Osteocyte (in vitro differentiated cells): ENCODE measurements around the gene MAMDC2. TPM values are rescaled to one million over a fixed set of nuclear protein-coding genes. Genes with fewer than 3 reads are reported as not detected.

Experiments used
- DNase-seq: peaks from one replicate; pipeline ENCODE4 v3.0.0; 2021; ENCODE audit warnings: mixed read lengths; ENCODE audit not compliant: unreplicated experiment; ENCODE audit errors: extremely low spot score
- H3K27ac Mint-ChIP-seq: one replicate; pipeline ENCODE4 v1.8.0; 2021; ENCODE audit warnings: mild to moderate bottlenecking, mixed read lengths; ENCODE audit not compliant: unreplicated experiment
- H3K27me3 Mint-ChIP-seq: one replicate; pipeline ENCODE4 v1.8.0; 2021; ENCODE audit warnings: mixed read lengths; ENCODE audit not compliant: unreplicated experiment
- H3K36me3 Mint-ChIP-seq: one replicate; pipeline ENCODE4 v1.8.0; 2021; ENCODE audit warnings: mixed read lengths; ENCODE audit not compliant: unreplicated experiment
- H3K4me1 Mint-ChIP-seq: one replicate; pipeline ENCODE4 v1.8.0; 2021; ENCODE audit warnings: mixed read lengths; ENCODE audit not compliant: unreplicated experiment
- H3K4me3 Mint-ChIP-seq: one replicate; pipeline ENCODE4 v1.8.0; 2021; ENCODE audit warnings: mild to moderate bottlenecking, moderate library complexity, mixed read lengths; ENCODE audit not compliant: unreplicated experiment
- H3K9me3 Mint-ChIP-seq: one replicate; pipeline ENCODE4 v1.8.0; 2021; ENCODE audit warnings: mixed read lengths; ENCODE audit not compliant: unreplicated experiment
- CTCF ChIP-seq: fragments of 200-600 bp; sonication (generic); IDR thresholded peaks from 2 replicates; pipeline ENCODE4 v1.5.0; 2021; ENCODE audit warnings: antibody characterized with exemption, mild to moderate bottlenecking, moderate library complexity
- total RNA-seq: library from RNA; stranded (reverse); gene quantifications from 2 replicates; pipeline ENCODE4 v1.2.1, GENCODE V29; 2021

Gene MAMDC2
- total RNA-seq, 1 donor from 2014 or later, result 11.3 TPM

GRCh38 chr9:70135176-70135575 is 91.5 kb downstream of the MAMDC2 start:
- H3K9me3 Mint-ChIP-seq, result no peaks in the 10 kb centered on the region
- H3K4me3 Mint-ChIP-seq, result no peak overlapping the region
- peak overlapping the region; percentile 57 for H3K27ac Mint-ChIP-seq
- no peak for DNase-seq
- peak; percentile 32 for TF ChIP-seq CTCF
- no peaks in the 10 kb centered on the region for H3K27me3 Mint-ChIP-seq
- peaks cover under 1% of the 10 kb centered on the region for H3K36me3 Mint-ChIP-seq
- peaks cover 55% of the 10 kb centered on the region for H3K4me1 Mint-ChIP-seq

DNA sequence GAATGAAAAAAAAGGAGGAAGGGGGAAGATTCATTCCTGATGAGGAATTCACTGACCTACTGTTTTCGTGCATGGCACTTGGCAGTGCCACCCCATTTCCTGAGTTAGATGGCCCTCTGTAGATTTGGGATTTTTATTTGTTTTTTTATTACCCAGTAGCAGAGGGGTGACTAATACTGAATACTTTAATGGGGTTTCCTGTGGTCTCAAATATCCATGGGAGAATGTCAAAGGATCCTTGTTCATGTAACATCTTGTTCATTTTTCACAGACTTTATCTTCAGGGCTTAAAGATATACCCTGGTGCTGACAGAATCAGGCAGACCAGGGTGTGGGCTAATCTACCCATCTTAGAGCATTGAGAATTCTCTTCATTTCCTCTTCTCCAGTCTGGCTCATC is 93.0 kb downstream of the MAMDC2 start:
- Mint-ChIP-seq H3K27me3 (no peaks in the 10 kb centered on the region), H3K36me3 (peaks cover 8% of the 10 kb centered on the region), H3K4me3 (no peak overlapping the region), H3K27ac (peak overlapping the region; percentile 70), H3K9me3 (no peaks in the 10 kb centered on the region), H3K4me1 (peaks cover 55% of the 10 kb centered on the region)
- TF ChIP-seq CTCF, result no peak
- DNase-seq, result no peak

GRCh38 chr9:70137577-70137976 is 93.9 kb downstream of the MAMDC2 start:
- Mint-ChIP-seq H3K36me3 (peaks cover 12% of the 10 kb centered on the region), H3K27me3 (no peaks in the 10 kb centered on the region), H3K27ac (peak overlapping the region; percentile 70), H3K9me3 (no peaks in the 10 kb centered on the region), H3K4me1 (peaks cover 56% of the 10 kb centered on the region), H3K4me3 (no peak overlapping the region)
- TF ChIP-seq CTCF, result no peak
- DNase-seq, result no peak

- no peak for TF ChIP-seq CTCF
- Mint-ChIP-seq H3K4me3 (no peak overlapping the region), H3K9me3 (no peaks in the 10 kb centered on the region), H3K27me3 (no peaks in the 10 kb centered on the region), H3K36me3 (peaks cover 21% of the 10 kb centered on the region), H3K27ac (no peak overlapping the region), H3K4me1 (peaks cover 16% of the 10 kb centered on the region)
- DNase-seq, result no peak
Measured at GRCh38 chr9:70142101-70142500, 98.5 kb downstream of the MAMDC2 start.

DNA sequence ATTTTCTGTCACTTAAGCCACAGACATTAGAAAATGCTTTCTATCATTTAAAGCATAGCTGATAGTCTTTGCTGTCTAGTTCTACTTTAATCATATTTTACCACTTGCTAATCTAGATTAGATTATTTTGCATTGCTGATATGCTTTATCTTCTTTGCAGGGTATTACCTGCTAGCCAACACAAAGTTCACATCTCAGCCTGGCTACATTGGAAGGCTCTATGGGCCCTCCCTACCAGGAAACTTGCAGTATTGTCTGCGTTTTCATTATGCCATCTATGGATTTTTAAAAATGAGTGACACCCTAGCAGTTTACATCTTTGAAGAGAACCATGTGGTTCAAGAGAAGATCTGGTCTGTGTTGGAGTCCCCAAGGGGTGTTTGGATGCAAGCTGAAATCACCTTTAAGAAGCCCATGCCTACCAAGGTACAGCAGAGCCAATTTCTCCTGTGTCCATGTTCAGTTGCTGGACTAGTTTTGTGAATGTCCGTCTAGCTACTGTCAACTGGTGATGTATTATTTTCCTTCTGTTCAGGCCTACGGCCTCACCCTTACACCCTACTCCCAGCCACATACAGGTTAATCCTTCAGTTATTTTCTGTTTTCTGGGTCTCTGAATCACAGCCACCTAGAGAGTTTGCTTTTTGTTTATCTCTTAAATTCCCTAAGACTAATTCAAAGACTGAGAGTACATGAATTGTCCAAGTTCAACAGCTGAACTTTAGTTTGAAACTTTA is 99.9 kb downstream of the MAMDC2 start:
- H3K27me3 Mint-ChIP-seq, result no peaks in the 10 kb centered on the region
- DNase-seq, result no peak
- peaks cover 2% of the 10 kb centered on the region for H3K4me1 Mint-ChIP-seq
- TF ChIP-seq CTCF, result no peak
- H3K4me3 Mint-ChIP-seq, result no peak overlapping the region
- H3K36me3 Mint-ChIP-seq, result peaks cover 28% of the 10 kb centered on the region
- H3K9me3 Mint-ChIP-seq, result no peaks in the 10 kb centered on the region
- H3K27ac Mint-ChIP-seq, result no peak overlapping the region
